HepG2 (cell line): Measurements from ENCODE around the gene NYAP2. TPM values are rescaled to one million over a fixed set of nuclear protein-coding genes. Genes with fewer than 3 reads are reported as not detected.

Experiments
- ATAC-seq: fragments of 200-7000 bp; cut with Tn5 transposase; 3 replicates; pipeline ENCODE4 v1.9.1; 2020; ENCODE audit warnings: mild to moderate bottlenecking, moderate library complexity
- BruUV-seq: library from RNA; stranded (reverse); fragments of 400-500 nt; replicated peaks from 2 replicates; lab custom pipeline; 2021; lab: Mats Ljungman, UMichigan
- CTCF ChIA-PET: fragments of 300-600 bp; formaldehyde crosslinking; extraction: SDS; loops from one replicate; lab custom pipeline; 2021; ENCODE audit warnings: low total read pairs, inconsistent platforms, low intra/inter-chr PET ratio; lab: Yijun Ruan, JAX
- POLR2A ChIA-PET: fragments of 350-600 bp; sonication (Branson Sonifier 250); formaldehyde crosslinking; loops from one replicate; lab custom pipeline; 2020; ENCODE audit warnings: antibody characterized with exemption, inconsistent platforms; lab: Yijun Ruan, JAX
- DNase-seq: peaks from one replicate; pipeline ENCODE4 v3.0.0-alpha.2; 2015; ENCODE audit warnings: low spot score
- FAIRE-seq: peaks from 3 replicates; lab custom pipeline; 2011; peaks lifted over from hg19 to GRCh38; lab: Jason Lieb, UNC
- H2AFZ ChIP-seq: one replicate; pipeline ENCODE4 v1.6.1; 2011; ENCODE audit warnings: low read length, inconsistent platforms
- H3K27ac ChIP-seq: fragments of 300-600 bp; 3 replicates; pipeline ENCODE4 v1.8.0; 2011; ENCODE audit warnings: mixed run types, mild to moderate bottlenecking, mixed read lengths, low read length, inconsistent platforms; ENCODE audit not compliant: insufficient read depth; ENCODE audit errors: extremely low read length
- H3K27me3 ChIP-seq, 2 experiments: fragments of 200-600 bp in 1 of 2; 2 replicates in 1 of 2; 3 replicates in 1 of 2; pipeline versions ENCODE4 v1.6.0 to v1.8.0; 2011; ENCODE audit warnings: low read length in 2 of 2, mild to moderate bottlenecking in 2 of 2, moderate library complexity in 2 of 2, inconsistent platforms in 1 of 2; ENCODE audit not compliant: insufficient read depth in 2 of 2, control insufficient read depth in 1 of 2
- H3K36me3 ChIP-seq, 2 experiments: fragments of 200-600 bp in 1 of 2; replicated peaks in 1 of 2; 2 replicates in 1 of 2; 3 replicates in 1 of 2; pipeline versions ENCODE4 v1.5.1 to v1.8.0; 2011; ENCODE audit warnings: low read length in 2 of 2, inconsistent platforms in 1 of 2; ENCODE audit not compliant: insufficient read depth in 2 of 2, control insufficient read depth in 1 of 2
- H3K4me1 ChIP-seq: 2 replicates; pipeline ENCODE4 v1.5.1; 2012; ENCODE audit warnings: low read length, inconsistent platforms; ENCODE audit not compliant: insufficient read depth
- H3K4me2 ChIP-seq: 2 replicates; pipeline ENCODE4 v1.6.0; 2011; ENCODE audit warnings: low read depth, low read length, inconsistent platforms
- H3K4me3 ChIP-seq, 3 experiments: fragments of 200-600 bp in 1 of 3; sonication (generic), shearing (Covaris generic) in 1 of 3; replicated peaks in 1 of 3; 2 replicates each; pipeline ENCODE4 v1.5.1; 2011 to 2016; ENCODE audit warnings: low read length in 3 of 3, inconsistent platforms in 2 of 3, low read depth in 2 of 3, mild to moderate bottlenecking in 2 of 3, control low read depth in 1 of 3, mixed read lengths in 1 of 3; ENCODE audit not compliant: insufficient read depth in 1 of 3
- H3K79me2 ChIP-seq: one replicate; pipeline ENCODE4 v1.6.1; 2011; ENCODE audit warnings: low read length, inconsistent platforms; ENCODE audit not compliant: insufficient read depth
- H3K9ac ChIP-seq: 2 replicates; pipeline ENCODE4 v1.6.0; 2011; ENCODE audit warnings: mild to moderate bottlenecking, low read depth, low read length, inconsistent platforms; ENCODE audit not compliant: insufficient read depth
- H3K9me3 ChIP-seq: 2 replicates; pipeline ENCODE4 v1.5.1; 2012; ENCODE audit warnings: mild to moderate bottlenecking, low read length
- H4K20me1 ChIP-seq: 2 replicates; pipeline ENCODE4 v1.6.0; 2011; ENCODE audit warnings: inconsistent platforms, mild to moderate bottlenecking, low read length, moderate library complexity; ENCODE audit not compliant: insufficient read depth
- HNF4A ChIP-seq: sonication (generic); formaldehyde crosslinking; IDR thresholded peaks from 2 replicates; pipeline ENCODE4 v1.4.0; 2020; ENCODE audit warnings: missing genetic modification reagents
- IKZF1 ChIP-seq: fragments of 450-650 bp; IDR thresholded peaks from 2 replicates; pipeline ENCODE4 v1.7.1; 2016
- MYNN ChIP-seq: sonication (generic); formaldehyde crosslinking; IDR thresholded peaks from 2 replicates; pipeline ENCODE4 v1.4.0; 2020; ENCODE audit warnings: mild to moderate bottlenecking, low read depth, missing genetic modification reagents
- ZBTB37 ChIP-seq: sonication (generic); formaldehyde crosslinking; IDR thresholded peaks from 2 replicates; pipeline ENCODE4 v1.4.0; 2020; ENCODE audit warnings: mild to moderate bottlenecking, missing genetic modification reagents
- ZNF121 ChIP-seq: sonication (generic); formaldehyde crosslinking; IDR thresholded peaks from 2 replicates; pipeline ENCODE4 v1.5.0; 2020; ENCODE audit warnings: mild to moderate bottlenecking, missing genetic modification reagents
- ZNF670 ChIP-seq: sonication (generic); formaldehyde crosslinking; IDR thresholded peaks from 2 replicates; pipeline ENCODE4 v1.8.0; 2022; ENCODE audit warnings: mild to moderate bottlenecking, missing genetic modification reagents, borderline replicate concordance
- ZSCAN30 ChIP-seq: sonication (generic); formaldehyde crosslinking; IDR thresholded peaks from 2 replicates; pipeline ENCODE4 v1.5.0; 2020; ENCODE audit warnings: mild to moderate bottlenecking, missing genetic modification reagents
- whole genome bisulfite sequencing: methylation state at CpG from one replicate; pipeline ENCODE4 v1.1.6; 2017; ENCODE audit warnings: low lambda C conversion rate; 5-methylcytosine and 5-hydroxymethylcytosine counted together
- in situ Hi-C: cut with HindIII; loops from 2 replicates; pipeline ENCODE4 v1.10.0; 2017; ENCODE audit warnings: low pct_unique_long_range_greater_than_20kb; ENCODE audit not compliant: extremely low pct_ligation_motif_present
- intact Hi-C: fragments of 100-400 bp; cut with micrococcal nuclease; formaldehyde crosslinking; loops from one replicate; pipeline ENCODE4 v1.10.0; 2022; ENCODE audit not compliant: unreplicated experiment
- polyA plus RNA-seq, 8 experiments: library from polyadenylated mRNA; depleted of rRNA in 3 of 8; stranded (reverse) in 7 of 8; unstranded in 1 of 8; fragments of >200 nt; fragmentation: Illumina TruSeq in 4 of 8; extraction: Trizol in 4 of 8; gene quantifications; 2 replicates each; pipeline versions ENCODE4 v1.2.1 to v1.2.3, GENCODE V29; 2011 to 2016; ENCODE audit warnings: low read depth in 4 of 8, missing spikeins in 1 of 8, mixed read lengths in 1 of 8; ENCODE audit not compliant: insufficient read depth in 1 of 8
- total RNA-seq, 5 experiments: library from RNA; depleted of rRNA; stranded (reverse); fragments of >200 nt; fragmentation: Illumina TruSeq; extraction: Trizol; gene quantifications; 2 replicates each; pipeline ENCODE4 v1.2.3, GENCODE V29; 2016; ENCODE audit warnings: low read depth in 1 of 5
- TF ChIP-seq, protein P1 (sequence below): sonication (generic); formaldehyde crosslinking; conservative IDR thresholded peaks from 2 replicates; pipeline ENCODE4 v1.4.0; 2020; ENCODE audit warnings: missing genetic modification reagents
- TF ChIP-seq, protein P2 (sequence below): sonication (generic); formaldehyde crosslinking; IDR thresholded peaks from 2 replicates; pipeline ENCODE4 v1.4.0; 2020; ENCODE audit warnings: missing genetic modification reagents

NYAP2 gene
- total and polyA plus RNA-seq, 2 of the 13 experiments (the other 11 are each of a cell fraction or from before 2014, with no cell fraction given), result not detected

- TF ChIP-seq, protein P1, sequence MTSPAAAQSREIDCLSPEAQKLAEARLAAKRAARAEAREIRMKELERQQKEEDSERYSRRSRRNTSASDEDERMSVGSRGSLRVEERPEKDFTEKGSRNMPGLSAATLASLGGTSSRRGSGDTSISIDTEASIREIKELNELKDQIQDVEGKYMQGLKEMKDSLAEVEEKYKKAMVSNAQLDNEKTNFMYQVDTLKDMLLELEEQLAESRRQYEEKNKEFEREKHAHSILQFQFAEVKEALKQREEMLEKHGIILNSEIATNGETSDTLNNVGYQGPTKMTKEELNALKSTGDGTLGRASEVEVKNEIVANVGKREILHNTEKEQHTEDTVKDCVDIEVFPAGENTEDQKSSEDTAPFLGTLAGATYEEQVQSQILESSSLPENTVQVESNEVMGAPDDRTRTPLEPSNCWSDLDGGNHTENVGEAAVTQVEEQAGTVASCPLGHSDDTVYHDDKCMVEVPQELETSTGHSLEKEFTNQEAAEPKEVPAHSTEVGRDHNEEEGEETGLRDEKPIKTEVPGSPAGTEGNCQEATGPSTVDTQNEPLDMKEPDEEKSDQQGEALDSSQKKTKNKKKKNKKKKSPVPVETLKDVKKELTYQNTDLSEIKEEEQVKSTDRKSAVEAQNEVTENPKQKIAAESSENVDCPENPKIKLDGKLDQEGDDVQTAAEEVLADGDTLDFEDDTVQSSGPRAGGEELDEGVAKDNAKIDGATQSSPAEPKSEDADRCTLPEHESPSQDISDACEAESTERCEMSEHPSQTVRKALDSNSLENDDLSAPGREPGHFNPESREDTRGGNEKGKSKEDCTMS (CRISPR knock-in tag), result no peak
- TF ChIP-seq ZNF121 (CRISPR knock-in tag), result no peak
These were observed 86.7 kb downstream of the NYAP2 start (continued) for GRCh38 chr2:225486236-225486635.

- no peaks in the 10 kb centered on the region for H3K9me3 ChIP-seq
- H3K36me3 ChIP-seq, result no peaks in the 10 kb centered on the region
- ChIA-PET CTCF (no interaction called here), POLR2A (no interaction called here)
- no peaks in the 10 kb centered on the region for H3K27me3 ChIP-seq
- no peaks in the 10 kb centered on the region for H3K79me2 ChIP-seq
- DNase-seq, result no peak
- intact Hi-C loops (no loop called here), in situ Hi-C loops (no loop called here)
- H3K9ac ChIP-seq, result no peak overlapping the region
- no peak for FAIRE-seq
- no peak for ATAC-seq
- H3K4me3 ChIP-seq, result no peak overlapping the region
- H4K20me1 ChIP-seq, result no peaks in the 10 kb centered on the region
- no peak overlapping the region for H3K4me2 ChIP-seq
- 13% methylated on average over 2 of the region's 2 CpGs for whole genome bisulfite sequencing
- H2AFZ ChIP-seq, result no peak overlapping the region
- H3K27ac ChIP-seq, result no peak overlapping the region
- no peak for TF ChIP-seq ZSCAN30 (CRISPR knock-in tag)
- TF ChIP-seq HNF4A (CRISPR knock-in tag), result no peak
- TF ChIP-seq, protein P2, sequence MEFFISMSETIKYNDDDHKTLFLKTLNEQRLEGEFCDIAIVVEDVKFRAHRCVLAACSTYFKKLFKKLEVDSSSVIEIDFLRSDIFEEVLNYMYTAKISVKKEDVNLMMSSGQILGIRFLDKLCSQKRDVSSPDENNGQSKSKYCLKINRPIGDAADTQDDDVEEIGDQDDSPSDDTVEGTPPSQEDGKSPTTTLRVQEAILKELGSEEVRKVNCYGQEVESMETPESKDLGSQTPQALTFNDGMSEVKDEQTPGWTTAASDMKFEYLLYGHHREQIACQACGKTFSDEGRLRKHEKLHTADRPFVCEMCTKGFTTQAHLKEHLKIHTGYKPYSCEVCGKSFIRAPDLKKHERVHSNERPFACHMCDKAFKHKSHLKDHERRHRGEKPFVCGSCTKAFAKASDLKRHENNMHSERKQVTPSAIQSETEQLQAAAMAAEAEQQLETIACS (CRISPR knock-in tag), result no peak
- TF ChIP-seq ZBTB37 (CRISPR knock-in tag), result no peak
- TF ChIP-seq IKZF1, result no peak
- TF ChIP-seq MYNN, result no peak
- no peak for TF ChIP-seq ZNF670 (CRISPR knock-in tag)
- H3K4me1 ChIP-seq, result no peaks in the 10 kb centered on the region
- BruUV-seq, result no TSS peak
These were observed 88.4 kb downstream of the NYAP2 start for GRCh38 chr2:225487878-225488416.
